Central memory CD8-positive, alpha-beta T cell (primary cell): Measurements from ENCODE around the gene ASB1.

Experiments used
- ATAC-seq: fragments of 150-1000 bp; cut with Tn5 transposase; replicated peaks from 2 replicates; pipeline ENCODE4 v1.10.0; 2022; ENCODE audit warnings: mild to moderate bottlenecking, moderate FRiP score, moderate number of reproducible peaks; ENCODE audit not compliant: poor library complexity, severe bottlenecking; ENCODE audit errors: extremely low read depth
- DNase-seq, 2 donors: peaks; one replicate each; pipeline ENCODE4 v3.0.0; 2021; ENCODE audit warnings: low spot score in 2 of 2
- H3K27ac Mint-ChIP-seq: one replicate; pipeline ENCODE4 v1.8.0; 2022; ENCODE audit warnings: low read depth, mild to moderate bottlenecking, moderate library complexity, mixed read lengths
- H3K27me3 Mint-ChIP-seq: one replicate; pipeline ENCODE4 v1.8.0; 2022; ENCODE audit warnings: mixed read lengths
- H3K36me3 Mint-ChIP-seq: one replicate; pipeline ENCODE4 v1.8.0; 2022; ENCODE audit warnings: mild to moderate bottlenecking, moderate library complexity, mixed read lengths; ENCODE audit not compliant: insufficient read depth
- H3K4me1 Mint-ChIP-seq: one replicate; pipeline ENCODE4 v1.8.0; 2022; ENCODE audit warnings: mixed read lengths
- H3K4me3 Mint-ChIP-seq: one replicate; pipeline ENCODE4 v1.8.0; 2022; ENCODE audit warnings: mild to moderate bottlenecking, moderate library complexity, mixed read lengths
- H3K9me3 Mint-ChIP-seq: one replicate; pipeline ENCODE4 v1.8.0; 2022; ENCODE audit warnings: mixed read lengths

The ASB1 gene

DNA sequence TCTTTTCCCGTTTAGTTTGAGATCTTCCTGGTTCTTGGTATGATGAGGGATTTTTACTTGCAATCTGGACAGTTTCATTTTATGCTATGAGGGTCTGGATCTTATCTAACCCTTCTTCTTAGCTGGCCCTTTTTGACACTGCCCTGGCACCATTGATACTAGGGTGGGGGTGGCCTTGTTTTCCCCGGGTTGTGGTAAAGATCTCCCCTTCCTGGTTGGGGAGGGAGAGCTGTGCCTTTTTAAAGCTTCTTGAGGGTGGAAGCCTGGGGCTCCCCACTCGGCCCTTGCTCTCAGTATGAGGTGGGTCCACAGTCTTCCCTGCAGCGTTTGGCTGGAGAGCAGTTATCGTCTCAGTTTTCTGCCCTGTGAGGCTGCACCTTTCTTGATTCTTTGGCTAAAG, 66.1 kb downstream of the ASB1 start:
- H3K4me1 Mint-ChIP-seq, result peaks cover 7% of the 10 kb centered on the region
- no peaks in the 10 kb centered on the region for H3K27me3 Mint-ChIP-seq
- DNase-seq (no peak), ATAC-seq (no peak)
- no peak overlapping the region for H3K27ac Mint-ChIP-seq
- H3K36me3 Mint-ChIP-seq, result no peaks in the 10 kb centered on the region
- H3K9me3 Mint-ChIP-seq, result no peaks in the 10 kb centered on the region
- H3K4me3 Mint-ChIP-seq, result no peak overlapping the region

DNA sequence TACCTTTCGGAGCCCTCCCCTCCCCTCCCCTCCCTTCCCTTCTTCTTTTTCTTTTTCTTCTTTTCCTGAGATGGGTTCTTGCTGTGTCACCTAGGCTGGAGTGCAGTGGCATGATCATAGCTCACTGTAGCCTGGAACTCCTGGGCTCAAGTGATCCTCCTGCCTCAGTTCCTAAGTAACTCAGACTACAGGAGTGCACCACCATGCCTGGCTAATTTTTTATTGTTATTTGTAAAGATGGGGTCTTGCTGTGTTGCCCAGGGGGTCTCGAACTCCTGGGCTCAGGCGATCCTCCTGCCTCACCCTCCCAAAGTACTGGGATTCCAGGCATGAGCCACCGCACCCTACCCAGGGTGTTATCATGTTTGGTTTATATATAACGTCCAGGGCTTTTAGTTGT, 66.7 kb downstream of the ASB1 start:
- H3K27me3 Mint-ChIP-seq, result no peaks in the 10 kb centered on the region
- ATAC-seq, result no peak
- peaks cover 7% of the 10 kb centered on the region for H3K4me1 Mint-ChIP-seq
- no peak overlapping the region for H3K27ac Mint-ChIP-seq
- no peak for DNase-seq
- no peaks in the 10 kb centered on the region for H3K36me3 Mint-ChIP-seq
- no peak overlapping the region for H3K4me3 Mint-ChIP-seq
- H3K9me3 Mint-ChIP-seq, result no peaks in the 10 kb centered on the region

DNA sequence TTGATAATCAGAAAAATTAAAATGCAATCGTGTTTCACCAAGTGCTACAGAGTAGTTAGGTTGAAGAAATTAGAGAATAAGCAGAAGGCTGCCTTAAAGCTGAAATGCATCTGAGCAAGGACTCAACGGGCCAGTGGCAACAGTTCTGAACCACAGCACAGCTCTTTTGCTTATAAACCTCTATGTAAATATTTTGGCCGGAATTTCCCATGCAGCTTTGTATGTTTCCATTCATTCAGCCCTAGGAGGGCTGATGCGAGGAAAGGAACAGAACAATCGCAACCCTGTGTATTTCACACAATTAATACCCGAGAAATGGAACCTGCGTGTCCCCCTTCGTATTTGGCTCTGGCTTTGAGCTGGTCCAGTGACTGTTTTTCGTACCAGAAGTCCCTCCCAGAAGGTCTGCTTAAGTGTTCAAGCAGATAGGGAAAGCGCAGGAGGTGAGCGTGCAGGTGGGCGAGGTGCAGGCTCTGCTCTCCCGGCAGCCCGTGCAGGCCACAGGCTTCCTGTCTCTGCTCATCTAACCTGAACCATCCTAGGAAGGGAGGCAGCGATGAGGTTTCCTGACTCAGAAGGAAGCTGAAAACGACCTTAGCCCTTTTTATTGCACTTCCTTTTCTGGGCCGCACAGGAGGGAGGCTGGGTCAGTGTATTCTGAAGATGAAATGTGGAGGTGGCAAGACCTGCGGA, 67.3 kb downstream of the ASB1 start:
- Mint-ChIP-seq H3K36me3 (no peaks in the 10 kb centered on the region), H3K27me3 (no peaks in the 10 kb centered on the region), H3K27ac (no peak overlapping the region), H3K4me3 (no peak overlapping the region), H3K9me3 (no peaks in the 10 kb centered on the region), H3K4me1 (peaks cover 7% of the 10 kb centered on the region)
- DNase-seq (no peak), ATAC-seq (no peak)

DNA sequence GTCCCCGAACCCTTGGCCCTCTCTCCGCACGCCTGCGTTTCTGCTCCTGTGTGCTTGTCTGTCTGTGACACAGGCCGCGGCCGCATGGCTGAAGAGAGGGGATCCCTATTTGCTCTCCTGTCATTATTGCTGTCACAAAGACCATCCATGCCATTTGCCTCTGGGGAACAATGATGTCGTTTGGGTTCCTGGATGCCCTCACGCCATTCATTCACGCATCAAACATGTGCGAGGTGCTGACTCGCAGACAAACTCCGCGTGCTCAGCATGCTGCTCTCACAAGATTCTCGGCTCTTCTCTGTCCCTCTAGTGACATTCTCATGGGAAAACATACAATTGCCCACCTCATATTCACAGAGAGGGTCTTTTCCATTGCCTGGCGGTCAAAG, 67.8 kb downstream of the ASB1 start:
- H3K27ac Mint-ChIP-seq, result no peak overlapping the region
- DNase-seq (no peak), ATAC-seq (no peak)
- H3K9me3 Mint-ChIP-seq, result no peaks in the 10 kb centered on the region
- H3K27me3 Mint-ChIP-seq, result no peaks in the 10 kb centered on the region
- peaks cover 7% of the 10 kb centered on the region for H3K4me1 Mint-ChIP-seq
- H3K4me3 Mint-ChIP-seq, result no peak overlapping the region
- no peaks in the 10 kb centered on the region for H3K36me3 Mint-ChIP-seq

DNA sequence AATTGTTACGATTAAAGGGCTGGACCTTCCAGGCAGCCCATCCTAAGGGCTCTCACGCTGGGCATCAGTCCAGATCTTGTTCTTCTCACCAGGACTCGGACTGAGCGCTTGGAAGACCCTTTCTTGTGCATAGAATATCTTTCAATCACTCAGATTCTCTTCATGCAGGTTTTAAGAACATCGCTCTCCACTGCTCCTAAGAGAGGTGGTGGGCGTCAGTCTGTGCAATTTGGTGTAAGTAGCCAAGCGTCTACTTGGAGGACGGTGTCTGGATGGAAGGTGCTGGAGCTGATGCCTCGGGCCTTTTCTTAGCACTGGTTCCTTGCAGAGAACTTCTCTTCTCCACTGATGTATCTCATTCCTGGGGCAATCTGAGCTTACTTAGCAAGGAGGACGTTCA, 68.7 kb downstream of the ASB1 start:
- H3K9me3 Mint-ChIP-seq, result no peaks in the 10 kb centered on the region
- ATAC-seq (no peak), DNase-seq (no peak)
- peaks cover 7% of the 10 kb centered on the region for H3K4me1 Mint-ChIP-seq
- no peaks in the 10 kb centered on the region for H3K27me3 Mint-ChIP-seq
- no peaks in the 10 kb centered on the region for H3K36me3 Mint-ChIP-seq
- H3K27ac Mint-ChIP-seq, result no peak overlapping the region
- no peak overlapping the region for H3K4me3 Mint-ChIP-seq

DNA sequence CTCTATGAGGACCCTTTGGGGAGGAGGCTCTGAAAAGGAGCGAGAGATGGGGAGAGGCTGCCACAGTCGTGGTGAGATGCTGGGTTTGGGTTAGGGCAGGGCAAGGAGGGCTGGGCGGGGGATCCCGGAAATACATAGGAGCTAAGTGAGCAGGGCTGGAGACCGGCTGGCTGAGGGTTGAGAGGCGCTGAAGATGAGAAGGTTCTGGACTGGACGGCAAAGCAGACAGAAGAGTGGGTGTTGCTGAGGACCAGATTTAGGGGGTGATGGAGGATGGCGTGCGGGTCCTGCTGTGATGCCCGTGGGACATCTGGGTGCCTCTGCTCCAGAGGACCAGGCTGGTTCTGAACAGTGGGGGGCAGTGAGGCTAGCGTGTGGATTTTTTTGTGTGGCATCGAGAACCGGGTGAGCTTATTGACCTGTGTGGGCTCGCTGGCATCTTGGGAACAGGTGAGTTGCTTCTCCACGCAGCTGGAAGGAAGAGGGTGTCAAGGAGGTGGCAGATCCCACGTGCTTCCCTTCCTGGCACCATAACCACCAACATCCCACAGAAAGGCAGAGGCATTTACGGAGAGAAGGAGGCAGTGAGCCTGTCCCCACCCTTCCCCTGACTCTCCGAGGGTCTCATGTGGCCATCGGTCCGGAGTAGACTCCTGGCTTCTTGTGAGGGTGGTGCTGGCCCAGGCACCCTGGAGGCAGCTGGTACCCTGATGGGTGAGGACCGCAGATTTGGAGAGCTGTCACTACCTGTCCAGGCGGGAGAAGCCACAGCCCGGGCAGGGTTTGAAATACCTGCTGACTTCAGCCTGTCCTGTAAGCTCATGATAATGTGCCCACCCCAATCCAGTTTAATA, 70.3 kb downstream of the ASB1 start:
- Mint-ChIP-seq H3K27ac (no peak overlapping the region), H3K36me3 (no peaks in the 10 kb centered on the region), H3K9me3 (no peaks in the 10 kb centered on the region), H3K27me3 (no peaks in the 10 kb centered on the region), H3K4me3 (no peak overlapping the region), H3K4me1 (peaks cover 7% of the 10 kb centered on the region)
- no peak for DNase-seq
- ATAC-seq, result no peak

DNA sequence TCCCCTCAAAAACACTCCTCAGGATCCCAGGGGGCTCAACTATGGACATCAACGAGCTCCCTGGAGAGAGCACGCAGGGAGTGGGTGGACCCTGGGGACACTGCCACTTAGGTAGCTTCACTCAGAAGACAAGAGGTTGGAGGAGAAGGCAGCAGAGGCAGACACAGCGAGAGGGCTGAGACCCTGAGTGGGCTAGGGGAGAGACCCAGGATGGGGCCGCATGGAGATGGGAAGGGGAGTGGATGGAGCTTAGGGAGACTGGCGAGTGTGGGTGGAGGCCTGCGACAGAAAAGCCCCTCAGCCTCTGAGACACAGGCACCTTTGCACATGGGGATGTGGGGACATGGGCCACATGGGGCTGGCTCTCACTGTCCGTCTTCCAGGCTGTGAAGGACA, 70.9 kb downstream of the ASB1 start:
- no peak for DNase-seq
- no peak overlapping the region for H3K27ac Mint-ChIP-seq

DNA sequence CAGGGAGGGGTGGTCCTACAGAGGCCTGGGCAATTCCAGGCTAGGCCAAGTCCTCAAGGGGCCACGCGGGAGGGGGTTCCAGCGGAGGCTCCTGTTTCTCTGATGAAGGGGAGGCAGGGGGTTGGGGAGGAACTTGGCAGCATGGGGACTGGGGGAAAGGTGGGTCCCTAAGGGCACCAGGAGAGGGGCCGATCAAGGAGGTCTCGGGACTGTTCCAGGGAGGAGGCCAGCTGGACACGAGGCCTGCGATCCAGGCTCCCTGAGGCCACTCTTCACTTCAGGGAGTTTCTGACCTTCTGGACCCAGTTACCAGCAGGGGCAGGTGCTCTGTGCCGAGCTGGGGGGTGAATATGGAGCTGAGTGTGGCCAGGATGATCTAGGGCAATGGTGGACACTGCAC, 71.5 kb downstream of the ASB1 start:
- no peak overlapping the region for H3K4me3 Mint-ChIP-seq
- peaks cover 7% of the 10 kb centered on the region for H3K4me1 Mint-ChIP-seq
- DNase-seq (no peak), ATAC-seq (no peak)
- H3K27ac Mint-ChIP-seq, result no peak overlapping the region
- no peaks in the 10 kb centered on the region for H3K27me3 Mint-ChIP-seq
- H3K36me3 Mint-ChIP-seq, result no peaks in the 10 kb centered on the region
- H3K9me3 Mint-ChIP-seq, result no peaks in the 10 kb centered on the region

More for the DNA sequence above, 70.9 kb downstream of the ASB1 start:
- no peak overlapping the region for H3K4me3 Mint-ChIP-seq
- H3K9me3 Mint-ChIP-seq, result no peaks in the 10 kb centered on the region
- no peaks in the 10 kb centered on the region for H3K36me3 Mint-ChIP-seq
- ATAC-seq, result no peak
- no peaks in the 10 kb centered on the region for H3K27me3 Mint-ChIP-seq
- peaks cover 7% of the 10 kb centered on the region for H3K4me1 Mint-ChIP-seq

DNA sequence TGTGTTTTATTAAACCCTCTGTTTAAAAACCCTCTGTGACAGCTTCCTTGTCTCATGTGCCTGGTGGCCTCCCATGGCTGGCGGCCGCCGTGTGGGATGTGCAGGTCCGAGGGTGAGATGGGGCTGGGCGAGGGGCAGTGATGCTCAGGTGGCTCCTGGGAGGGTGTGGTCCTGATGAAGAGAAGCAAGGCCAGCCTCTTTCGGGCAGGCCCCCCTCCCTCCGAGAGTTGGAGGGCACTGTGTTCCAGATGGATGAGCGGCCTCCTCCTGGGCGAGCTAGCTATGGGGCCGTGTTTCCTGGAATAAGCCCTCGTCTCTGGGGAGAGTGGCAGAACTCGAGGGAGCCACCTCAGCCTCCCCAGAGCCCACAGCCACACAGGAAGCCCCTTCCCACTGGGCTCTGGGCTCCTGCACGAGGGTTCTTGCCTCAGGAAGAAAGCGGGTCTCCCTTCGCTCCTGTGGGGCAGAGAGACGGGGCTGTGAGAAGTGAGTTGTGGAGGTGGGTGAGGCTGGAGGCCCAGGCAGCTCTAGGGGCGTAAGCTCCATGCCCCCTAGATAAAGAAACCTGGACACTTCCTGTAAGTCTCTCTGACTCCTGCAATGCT, 72.1 kb downstream of the ASB1 start:
- H3K9me3 Mint-ChIP-seq, result no peaks in the 10 kb centered on the region
- H3K27me3 Mint-ChIP-seq, result no peaks in the 10 kb centered on the region
- H3K36me3 Mint-ChIP-seq, result no peaks in the 10 kb centered on the region
- H3K27ac Mint-ChIP-seq, result no peak overlapping the region
- DNase-seq, result no peak
- peaks cover 7% of the 10 kb centered on the region for H3K4me1 Mint-ChIP-seq
- no peak for ATAC-seq
- H3K4me3 Mint-ChIP-seq, result no peak overlapping the region

DNA sequence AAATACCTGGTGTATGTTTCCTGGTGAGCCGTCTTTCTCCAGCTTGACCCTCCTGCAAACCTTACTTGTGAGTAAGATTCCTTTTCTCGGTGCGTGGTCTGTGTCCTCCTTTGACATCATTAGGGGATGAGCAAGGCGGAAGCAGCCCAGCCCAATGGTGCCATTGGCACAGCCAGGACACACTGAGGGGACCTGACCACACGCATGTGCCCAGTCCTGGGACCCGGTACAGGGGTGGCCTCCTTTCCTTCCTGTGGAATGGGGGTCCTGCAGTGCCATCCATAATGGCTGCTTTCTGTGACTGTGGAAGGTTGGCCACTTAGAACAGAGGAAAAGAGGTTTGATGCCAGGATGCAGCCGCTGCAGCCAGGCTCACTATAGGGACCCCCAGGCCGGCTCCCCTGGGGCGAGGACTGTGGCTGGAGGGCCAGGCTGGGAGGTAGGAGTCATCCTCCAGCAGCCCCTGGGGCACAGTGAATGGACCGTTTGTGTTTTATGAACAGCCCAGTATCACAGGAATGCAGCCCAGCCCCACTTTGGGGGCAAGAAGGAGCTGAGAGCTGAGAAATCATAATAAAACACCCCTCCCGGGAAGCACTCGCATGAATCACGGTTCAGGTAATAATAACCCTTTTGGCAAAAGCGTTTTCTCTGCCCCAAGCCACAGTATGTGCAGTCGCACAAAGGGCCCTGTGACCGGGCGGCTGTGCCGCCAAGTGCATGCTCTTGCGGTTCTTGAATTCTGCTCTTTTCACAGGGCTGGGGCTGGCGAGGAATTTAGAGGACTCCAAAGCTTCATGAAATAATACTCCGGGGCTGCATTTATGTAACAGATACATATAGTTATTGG, 73.2 kb downstream of the ASB1 start:
- no peak overlapping the region for H3K4me3 Mint-ChIP-seq
- no peaks in the 10 kb centered on the region for H3K9me3 Mint-ChIP-seq
- DNase-seq (no peak), ATAC-seq (no peak)
- H3K4me1 Mint-ChIP-seq, result no peaks in the 10 kb centered on the region
- no peaks in the 10 kb centered on the region for H3K27me3 Mint-ChIP-seq
- H3K27ac Mint-ChIP-seq, result no peak overlapping the region
- no peaks in the 10 kb centered on the region for H3K36me3 Mint-ChIP-seq

DNA sequence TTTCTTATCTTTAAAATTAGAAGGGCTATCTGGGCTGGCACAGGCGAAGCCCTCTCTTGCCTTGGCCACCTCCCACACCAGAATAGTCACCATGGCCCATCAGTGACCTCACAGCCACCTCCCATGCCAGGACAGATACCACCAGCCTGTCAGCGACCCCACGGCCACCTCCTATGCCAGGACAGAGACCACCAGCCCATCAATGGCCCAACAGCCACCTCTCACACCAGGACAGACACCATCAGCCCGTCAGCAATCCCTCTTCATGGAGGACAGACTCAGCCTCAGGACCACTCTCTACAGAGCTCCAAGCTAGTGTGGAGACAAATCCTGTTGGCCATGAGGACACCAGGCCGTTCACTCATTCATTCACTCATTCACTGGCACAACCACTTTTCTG, 74.6 kb downstream of the ASB1 start:
- ATAC-seq, result no peak
- no peak overlapping the region for H3K27ac Mint-ChIP-seq

More for the DNA sequence above, 74.6 kb downstream of the ASB1 start:
- H3K9me3 Mint-ChIP-seq, result no peaks in the 10 kb centered on the region
- no peaks in the 10 kb centered on the region for H3K4me1 Mint-ChIP-seq
- no peak overlapping the region for H3K4me3 Mint-ChIP-seq
- DNase-seq, result no peak
- H3K27me3 Mint-ChIP-seq, result no peaks in the 10 kb centered on the region
- H3K36me3 Mint-ChIP-seq, result no peaks in the 10 kb centered on the region
